ENCODE results near the gene AP2A1.

The AP2A1 gene

DNA sequence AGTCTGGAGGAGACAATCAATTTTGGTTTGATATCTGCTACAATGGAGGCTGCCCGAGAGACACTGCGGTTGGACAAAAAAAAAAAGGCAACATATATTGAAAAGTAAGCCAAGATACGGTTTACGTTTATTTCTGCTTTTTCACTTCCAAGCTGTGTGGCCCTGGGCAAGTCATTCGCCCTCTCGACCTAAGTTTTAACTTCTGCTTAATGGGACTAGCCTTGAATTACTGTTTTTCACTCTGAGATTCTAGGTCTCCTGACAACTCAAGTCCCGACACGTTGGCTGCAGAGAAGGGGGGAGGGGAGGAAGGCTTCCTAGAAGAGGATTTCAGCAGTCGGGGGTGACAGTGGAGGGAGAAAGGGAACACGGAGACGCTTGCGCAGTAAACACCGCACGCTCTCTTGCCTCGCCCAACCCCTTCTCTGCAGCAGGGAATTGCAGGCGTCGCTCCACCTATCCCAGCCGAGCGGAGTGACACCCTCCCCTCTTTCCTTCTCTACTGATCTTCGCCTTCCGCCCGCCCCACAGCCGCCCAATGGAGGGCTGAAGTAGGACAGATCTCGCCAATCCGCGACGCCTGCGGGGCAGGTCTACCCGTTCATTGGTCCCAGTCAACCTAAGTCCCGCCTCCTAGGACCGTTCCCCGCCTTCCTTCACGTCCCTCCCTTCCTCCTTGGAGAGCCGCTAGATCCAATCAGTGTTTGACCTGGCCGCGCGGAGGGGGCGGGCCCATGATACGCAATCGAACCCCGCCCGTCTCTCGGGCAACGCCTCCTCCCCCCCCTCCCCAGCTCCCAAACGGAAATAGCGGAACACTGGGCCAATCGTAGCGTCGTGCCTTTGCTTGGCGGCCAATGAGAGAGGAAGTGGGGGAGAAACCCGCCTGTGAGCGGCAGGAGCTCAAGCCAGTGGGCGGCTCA, 533 bp upstream of the AP2A1 start:
- DNase-seq (ENCODE audit: low read depth in 1 of 2, low spot score in 1 of 2) = peak; percentile 97 to 98

DNA sequence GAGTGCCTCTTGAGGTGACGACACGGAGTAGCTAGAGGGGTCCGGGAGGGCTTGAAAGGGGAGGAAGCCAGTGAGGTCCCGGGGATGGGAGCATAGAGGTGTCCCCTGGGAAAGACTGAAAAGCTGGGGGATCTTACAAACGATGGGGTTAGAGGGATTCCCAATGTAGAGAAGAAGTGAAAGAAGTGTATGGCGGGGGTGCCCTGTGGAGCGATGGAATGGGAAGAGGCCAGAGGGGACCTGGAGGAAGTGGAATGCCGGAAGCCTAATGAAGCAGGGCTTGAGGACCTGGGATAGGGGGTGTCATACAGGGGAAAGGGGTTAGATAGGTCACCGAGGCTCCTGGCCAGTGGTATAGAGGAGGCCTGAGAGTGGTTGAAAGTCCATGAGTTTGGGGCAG, 580 bp downstream of the AP2A1 start:
- DNase-seq (ENCODE audit: low read depth in 1 of 2, low spot score in 1 of 2) = no peak

DNA sequence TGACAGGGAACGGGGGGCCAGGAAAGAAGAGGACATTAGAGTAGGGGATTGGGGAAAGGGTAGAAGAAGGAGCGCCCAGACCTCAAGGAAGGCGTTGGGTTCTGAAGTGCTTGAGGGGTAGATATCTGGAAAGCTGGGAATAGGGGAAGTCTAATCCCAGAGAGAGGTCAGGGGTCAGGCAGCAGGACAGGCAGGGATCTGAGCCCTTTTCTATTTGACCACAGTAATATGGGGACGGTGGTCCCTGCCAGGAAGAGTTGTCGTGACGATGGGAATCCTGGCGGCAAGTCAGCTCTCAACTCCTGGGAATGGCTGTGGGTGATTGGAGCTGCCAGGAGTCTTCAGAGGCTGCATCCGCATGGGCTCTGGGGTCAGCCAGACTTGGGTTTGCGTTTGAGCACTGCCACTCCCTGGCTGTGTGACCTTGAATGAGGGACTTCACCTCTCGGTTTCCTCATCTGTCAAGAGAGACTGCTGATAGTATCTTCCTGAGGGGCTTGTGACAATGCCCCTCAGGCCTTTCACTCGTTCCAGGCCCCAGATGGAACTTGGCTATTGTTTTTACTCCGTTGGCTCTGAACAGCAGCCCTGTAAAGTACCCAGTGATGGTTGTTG, 1.3 kb downstream of the AP2A1 start:
- DNase-seq (ENCODE audit: low read depth in 1 of 2, low spot score in 1 of 2) = no peak

GRCh38 chr19:49770529-49770928, 3.7 kb downstream of the AP2A1 start:
- DNase-seq (ENCODE audit: low read depth in 1 of 2, low spot score in 1 of 2) = no peak

GRCh38 chr19:49771674-49772139, 4.9 kb downstream of the AP2A1 start:
- no peak for DNase-seq (ENCODE audit: low read depth in 1 of 2, low spot score in 1 of 2)

- DNase-seq (ENCODE audit: low read depth in 1 of 2, low spot score in 1 of 2) = no peak
Observed at GRCh38 chr19:49772850-49773432, 6.1 kb downstream of the AP2A1 start.

DNA sequence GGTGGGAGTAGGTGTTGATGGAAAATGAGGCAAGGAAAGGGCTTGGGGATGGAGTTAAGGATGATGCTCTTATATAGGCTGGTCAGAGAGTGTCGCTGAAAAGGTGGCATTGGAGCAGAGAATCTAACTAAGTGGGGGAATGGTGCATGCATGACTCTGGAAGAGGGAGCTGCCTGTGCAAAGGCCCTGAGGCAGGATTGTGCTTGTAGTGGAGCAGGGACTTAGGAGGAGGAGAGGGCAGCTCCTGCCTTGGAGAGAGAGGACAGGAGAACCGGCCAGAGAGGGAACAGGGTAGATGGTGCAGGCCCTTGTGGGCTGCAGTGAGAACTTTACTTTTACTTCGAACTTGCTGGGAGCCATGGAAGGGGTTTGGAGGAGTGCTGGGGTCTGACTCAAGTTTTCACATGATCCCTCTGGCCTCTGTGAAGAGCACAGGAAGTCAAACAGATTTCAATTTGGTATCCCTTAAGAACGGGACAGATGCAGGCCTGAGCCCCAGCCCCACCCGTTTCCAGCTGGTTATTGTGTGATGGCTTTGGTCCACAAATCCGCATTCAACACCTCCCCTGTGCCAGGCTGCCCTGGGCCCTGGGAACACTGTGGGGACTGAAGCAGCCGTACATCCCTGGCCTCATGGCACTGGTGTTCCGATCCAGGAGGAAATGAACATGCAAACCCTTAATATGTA, 7.0 kb downstream of the AP2A1 start:
- DNase-seq (ENCODE audit: low read depth in 1 of 2, low spot score in 1 of 2) = no peak

DNA sequence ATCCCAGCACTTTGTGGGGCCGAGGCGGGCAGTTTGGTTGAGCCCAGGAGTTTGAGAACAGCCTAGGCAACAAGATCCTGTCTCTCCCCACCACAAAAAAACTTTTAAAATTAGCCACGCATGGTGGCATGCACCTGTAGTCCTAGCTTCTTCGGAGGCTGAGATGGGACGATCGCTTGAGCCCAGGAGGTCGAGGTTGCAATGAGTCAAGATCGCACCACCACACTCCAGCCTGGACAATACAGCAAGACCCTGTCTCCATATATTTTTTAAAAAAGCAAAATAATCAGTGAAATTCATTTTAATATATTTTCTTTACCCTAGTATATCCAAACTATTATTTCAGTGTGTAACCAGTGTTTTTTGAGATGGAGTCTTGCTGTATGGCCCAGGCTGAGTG, 8.2 kb downstream of the AP2A1 start:
- DNase-seq (ENCODE audit: low read depth in 1 of 2, low spot score in 1 of 2) = no peak

DNA sequence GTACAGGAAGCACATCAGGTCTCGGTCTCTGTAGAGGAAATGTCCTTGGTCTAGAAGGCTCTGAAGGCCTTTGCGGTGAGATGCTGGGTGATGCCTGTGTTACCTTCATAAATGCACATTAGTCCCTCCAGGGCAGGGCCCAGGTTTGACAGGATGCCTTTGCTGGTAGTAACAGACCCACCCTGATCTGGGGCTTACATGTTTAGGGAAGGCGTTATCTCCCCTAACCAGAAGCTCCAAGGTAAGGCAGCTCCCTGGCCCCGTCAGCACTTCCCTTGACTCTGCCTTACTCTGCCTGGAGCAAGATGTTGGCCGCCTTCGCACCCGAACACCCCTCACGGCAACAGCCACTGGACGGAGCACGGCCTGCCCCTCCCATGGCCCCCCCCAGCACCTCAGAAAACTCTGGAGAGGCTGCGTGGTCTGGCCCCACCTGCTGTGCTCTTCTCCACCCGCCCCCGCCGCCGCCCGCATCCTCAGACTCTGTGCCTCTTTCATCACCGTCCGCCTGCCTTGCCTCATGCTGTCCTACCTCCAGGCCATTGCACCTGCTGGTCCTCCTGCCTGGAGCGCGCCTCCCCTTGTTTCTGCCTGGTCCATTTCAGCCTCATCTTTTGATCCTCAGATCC, 9.1 kb downstream of the AP2A1 start:
- no peak for DNase-seq (ENCODE audit: low read depth in 1 of 2, low spot score in 1 of 2)

DNA sequence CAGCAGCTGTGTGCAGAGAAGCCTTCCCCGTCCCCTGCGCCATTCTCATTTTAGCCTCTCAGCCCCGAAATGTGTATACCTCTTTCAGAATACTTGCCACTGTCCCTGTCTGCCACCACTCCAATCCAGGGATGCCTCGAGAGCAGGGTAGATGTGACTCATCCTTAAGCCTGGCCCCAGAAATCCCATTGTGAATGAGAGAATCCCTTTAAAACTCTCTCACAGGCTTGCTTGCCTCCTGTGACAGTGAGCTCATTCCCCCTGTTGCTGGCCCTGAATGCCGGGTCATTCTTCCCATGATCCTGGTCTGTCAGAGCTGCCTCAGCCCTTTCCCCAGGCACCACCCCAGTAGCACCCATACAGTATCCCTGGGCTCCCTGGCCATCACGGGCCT, 9.6 kb downstream of the AP2A1 start:
- DNase-seq (ENCODE audit: low read depth in 1 of 2, low spot score in 1 of 2) = no peak

GRCh38 chr19:49779731-49780555, 13.1 kb downstream of the AP2A1 start:
- no peak for DNase-seq (ENCODE audit: low read depth in 1 of 2, low spot score in 1 of 2)

DNA sequence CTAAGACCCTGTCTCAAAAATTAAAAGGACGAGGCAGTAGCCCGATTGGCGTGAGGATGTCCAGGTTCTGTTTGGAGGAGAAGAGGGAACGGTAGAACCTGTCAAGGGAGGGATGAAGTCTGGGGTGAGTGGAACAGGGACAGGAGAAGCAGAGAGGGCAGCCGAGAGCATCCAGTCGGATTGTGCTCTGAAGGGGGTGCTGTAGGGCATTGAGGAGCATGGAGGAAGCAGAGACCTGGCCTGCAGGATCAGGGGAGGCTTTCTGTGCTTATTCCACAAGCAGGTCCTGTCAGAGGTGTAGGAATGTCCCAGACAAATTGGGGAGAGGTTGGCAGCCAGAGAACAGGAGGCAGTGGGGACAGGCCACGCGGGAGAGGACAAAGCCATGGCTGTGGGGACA, 14.1 kb downstream of the AP2A1 start:
- no peak for DNase-seq (ENCODE audit: low read depth in 1 of 2, low spot score in 1 of 2)

DNA sequence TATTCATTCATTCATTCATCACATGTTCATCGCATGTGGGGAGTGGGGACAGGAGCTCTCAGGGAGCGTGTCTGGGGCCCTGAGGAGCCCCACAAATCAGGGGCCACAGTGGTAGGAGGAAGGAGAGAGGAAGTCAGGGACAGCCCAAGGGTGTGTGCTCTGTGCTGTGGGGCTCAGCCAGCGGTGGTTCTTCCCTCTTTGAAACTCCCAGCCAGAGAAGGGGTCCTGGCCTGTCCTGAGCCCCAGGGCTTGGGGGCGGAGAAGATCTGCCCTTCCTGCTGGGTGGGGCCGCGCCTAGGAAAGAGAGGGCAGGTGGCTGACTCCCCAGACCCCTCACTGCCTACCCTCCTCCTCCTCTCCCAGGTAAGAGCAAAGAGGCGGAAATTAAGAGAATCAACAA, 14.6 kb downstream of the AP2A1 start:
- no peak for DNase-seq (ENCODE audit: low read depth in 1 of 2, low spot score in 1 of 2)

- DNase-seq (ENCODE audit: low read depth in 1 of 2, low spot score in 1 of 2) = no peak
Observed at GRCh38 chr19:49782515-49782914, 15.7 kb downstream of the AP2A1 start.

DNA sequence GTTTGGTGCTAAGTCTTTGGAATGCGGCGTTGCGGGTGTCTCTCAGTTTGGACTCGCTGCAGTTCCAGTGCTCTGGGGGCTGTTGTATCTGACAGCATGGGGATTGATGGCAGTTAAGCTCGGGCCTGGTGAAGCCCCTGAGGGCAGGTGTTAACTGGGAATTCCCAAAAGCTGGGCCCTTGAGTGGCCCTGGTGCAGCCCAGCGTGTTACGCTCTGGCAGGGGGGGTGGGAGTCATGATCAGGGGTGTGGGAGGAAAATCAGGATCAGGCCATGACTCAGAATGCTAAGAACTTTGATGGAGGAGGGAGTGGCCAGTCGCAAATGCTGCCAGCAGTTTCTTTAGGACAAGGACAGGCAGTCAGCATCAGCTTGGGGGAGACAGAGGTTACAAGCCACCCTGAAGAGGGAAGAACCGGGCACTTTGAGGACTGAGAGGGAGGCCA, 19.6 kb downstream of the AP2A1 start:
- no peak for DNase-seq (ENCODE audit: low read depth in 1 of 2, low spot score in 1 of 2)

DNA sequence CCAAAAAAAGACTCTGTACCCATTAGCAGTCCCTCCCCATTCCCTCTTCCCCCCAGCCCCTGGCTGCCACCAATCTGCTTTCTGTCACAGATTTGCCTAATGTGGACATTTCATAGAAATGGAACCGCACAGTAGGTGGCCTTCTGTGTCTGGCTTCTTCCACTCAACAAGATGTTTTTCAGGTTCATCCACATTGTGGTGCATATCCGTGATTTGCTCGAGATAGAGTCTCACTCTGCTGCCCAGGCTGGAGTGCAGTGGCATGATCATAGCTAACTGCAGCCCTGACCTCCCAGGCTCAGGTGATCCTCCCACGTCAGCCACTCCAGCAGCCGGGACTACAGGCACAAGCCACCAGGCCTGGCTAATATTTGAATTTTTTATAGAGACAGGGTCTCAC, 20.9 kb downstream of the AP2A1 start:
- no peak for DNase-seq (ENCODE audit: low read depth in 1 of 2, low spot score in 1 of 2)

- no peak for DNase-seq (ENCODE audit: low read depth in 1 of 2, low spot score in 1 of 2)
Observed at GRCh38 chr19:49788857-49789256, 22.1 kb downstream of the AP2A1 start.

- no peak for DNase-seq (ENCODE audit: low read depth in 1 of 2, low spot score in 1 of 2)
Observed at GRCh38 chr19:49790866-49791265, 24.1 kb downstream of the AP2A1 start.

GRCh38 chr19:49791776-49792445, 25.1 kb downstream of the AP2A1 start:
- DNase-seq (ENCODE audit: low read depth in 1 of 2, low spot score in 1 of 2) = no peak
